K562 (cell line): Measurements from ENCODE around the gene TRNP1. TPM values are rescaled to one million over a fixed set of nuclear protein-coding genes. Genes with fewer than 3 reads are reported as not detected.

ENCODE experiments used
- CTCFL ChIP-seq: IDR thresholded peaks from 2 replicates; pipeline ENCODE4 v1.6.1; 2011; ENCODE audit warnings: borderline replicate concordance, low read depth, mild to moderate bottlenecking, moderate library complexity, low read length; ENCODE audit not compliant: insufficient read depth, poor library complexity, severe bottlenecking
- DIDO1 ChIP-seq: fragments of 450-650 bp; IDR thresholded peaks from 2 replicates; pipeline ENCODE4 v1.6.1; 2016; ENCODE audit warnings: low read depth, missing biosample characterization, missing genetic modification characterization
- EZH2 ChIP-seq: IDR thresholded peaks from 2 replicates; pipeline ENCODE4 v1.6.1; 2012; ENCODE audit warnings: low read depth, mild to moderate bottlenecking, inconsistent platforms, low read length, borderline replicate concordance
- GABPA ChIP-seq: fragments of 200-800 bp; sonication (Bioruptor generic); conservative IDR thresholded peaks from 2 replicates; pipeline ENCODE4 v1.6.1; 2016; ENCODE audit warnings: low read depth, missing genetic modification characterization, missing compliant biosample characterization
- GTF2E2 ChIP-seq: fragments of 200-800 bp; sonication (Bioruptor generic); IDR thresholded peaks from 2 replicates; pipeline ENCODE4 v1.6.1; 2016; ENCODE audit warnings: missing genetic modification characterization, missing compliant biosample characterization
- HDGF ChIP-seq: fragments of 450-650 bp; IDR thresholded peaks from 2 replicates; pipeline ENCODE4 v1.6.1; 2016
- MTF1 ChIP-seq: fragments of 250-450 bp; sonication (Bioruptor Pico); IDR thresholded peaks from 2 replicates; pipeline ENCODE4 v1.9.0; 2021; ENCODE audit warnings: moderate library complexity, mild to moderate bottlenecking, inconsistent platforms, borderline replicate concordance
- NFIC ChIP-seq: fragments of 450-650 bp; IDR thresholded peaks from 2 replicates; pipeline ENCODE4 v1.6.1; 2017; ENCODE audit warnings: mild to moderate bottlenecking, inconsistent platforms
- NFRKB ChIP-seq: fragments of 450-650 bp; IDR thresholded peaks from 2 replicates; pipeline ENCODE4 v1.6.1; 2016; ENCODE audit warnings: low read depth
- NR2F6 ChIP-seq: fragments of 450-650 bp; formaldehyde crosslinking; IDR thresholded peaks from 2 replicates; pipeline ENCODE4 v1.4.0; 2020; ENCODE audit warnings: mild to moderate bottlenecking
- PTBP1 ChIP-seq: fragments of 200-400 bp; formaldehyde crosslinking; IDR thresholded peaks from 2 replicates; pipeline ENCODE4 v1.6.1; 2017; ENCODE audit warnings: low read depth, low read length
- PTRF ChIP-seq: fragments of 450-650 bp; IDR thresholded peaks from 2 replicates; pipeline ENCODE4 v1.6.1; 2016; ENCODE audit warnings: mild to moderate bottlenecking, missing genetic modification characterization, missing compliant biosample characterization
- SMARCC2 ChIP-seq: fragments of 450-650 bp; IDR thresholded peaks from 2 replicates; pipeline ENCODE4 v1.6.1; 2017; ENCODE audit warnings: antibody characterized with exemption, moderate library complexity, mild to moderate bottlenecking, low read depth
- ZBTB34 ChIP-seq: fragments of 250-450 bp; sonication (Bioruptor Pico); IDR thresholded peaks from 2 replicates; pipeline ENCODE4 v1.8.0; 2021; ENCODE audit warnings: mild to moderate bottlenecking, moderate library complexity
- ZBTB7A ChIP-seq: IDR thresholded peaks from 2 replicates; pipeline ENCODE4 v1.6.1; 2011; ENCODE audit warnings: low read depth, mild to moderate bottlenecking, low read length, moderate library complexity, borderline replicate concordance; ENCODE audit not compliant: control insufficient read depth
- ZNF384 ChIP-seq: IDR thresholded peaks from 2 replicates; pipeline ENCODE4 v1.6.1; 2012; ENCODE audit warnings: low read depth, low read length, improper control_type of control experiment
- ZNF609 ChIP-seq: sonication (generic); formaldehyde crosslinking; IDR thresholded peaks from 2 replicates; pipeline ENCODE4 v1.8.1; 2023; ENCODE audit warnings: missing genetic modification reagents, mild to moderate bottlenecking, borderline replicate concordance
- ZNF77 ChIP-seq: fragments of 250-450 bp; sonication (Bioruptor Pico); IDR thresholded peaks from 2 replicates; pipeline ENCODE4 v1.5.0; 2020
- polyA plus RNA-seq, 8 experiments: library from polyadenylated mRNA; depleted of rRNA in 4 of 8; stranded (reverse) in 5 of 8; unstranded in 3 of 8; fragments of >200 nt; fragmentation: Nextera tagmentation in 2 of 8; fragmentation: Illumina TruSeq in 1 of 8; extraction: Ambion mirVana in 2 of 8; extraction: Trizol in 1 of 8; gene quantifications; 2 replicates each; pipeline versions ENCODE4 v1.2.1 to v1.2.3, GENCODE V29; 2011 to 2014; ENCODE audit warnings: inconsistent platforms in 1 of 8, missing spikeins in 1 of 8
- total RNA-seq, 7 experiments: library from RNA; depleted of rRNA in 6 of 7; stranded (reverse); fragments of >200 nt in 6 of 7; fragmentation: Illumina TruSeq in 2 of 7; extraction: Trizol in 2 of 7; gene quantifications; 2 replicates each; pipeline versions ENCODE4 v1.2.1 to v1.2.3, GENCODE V29; 2011 to 2021; ENCODE audit warnings: low replicate concordance in 1 of 7
- TF ChIP-seq, protein P1 (sequence below): sonication (generic); formaldehyde crosslinking; IDR thresholded peaks from 2 replicates; pipeline ENCODE4 v1.8.0; 2022; ENCODE audit warnings: missing genetic modification reagents, mild to moderate bottlenecking, moderate library complexity, borderline replicate concordance

TRNP1 gene
- total and polyA plus RNA-seq, 9 of the 15 experiments (the other 6 are each of a cell fraction or from before 2014, with no cell fraction given) = 0.03 to 1.3 (median 0.95) TPM

GRCh38 chr1:26993237-26994019 lies at the start of gene TRNP1 (continued):
- TF ChIP-seq ZNF384 (0 out of 2 replicates have a peak, but pooled peaks have one; percentile 7), ZNF77 (no peak), ZNF609 (no peak), ZBTB7A (peak; percentile 78; the same call in 1 of the 2 replicates), GTF2E2 (no peak), GABPA (tag) (no peak), EZH2 (no peak), PTBP1 (no peak), NFRKB (no peak), ZBTB34 (CRISPR knock-in tag) (no peak), MTF1 (CRISPR knock-in tag) (no peak), HDGF (no peak), NFIC (no peak), SMARCC2 (no peak), PTRF (no peak), CTCFL (peak; percentile 16), NR2F6 (CRISPR knock-in tag) (no peak), DIDO1 (tag) (no peak)
- TF ChIP-seq, protein P1, sequence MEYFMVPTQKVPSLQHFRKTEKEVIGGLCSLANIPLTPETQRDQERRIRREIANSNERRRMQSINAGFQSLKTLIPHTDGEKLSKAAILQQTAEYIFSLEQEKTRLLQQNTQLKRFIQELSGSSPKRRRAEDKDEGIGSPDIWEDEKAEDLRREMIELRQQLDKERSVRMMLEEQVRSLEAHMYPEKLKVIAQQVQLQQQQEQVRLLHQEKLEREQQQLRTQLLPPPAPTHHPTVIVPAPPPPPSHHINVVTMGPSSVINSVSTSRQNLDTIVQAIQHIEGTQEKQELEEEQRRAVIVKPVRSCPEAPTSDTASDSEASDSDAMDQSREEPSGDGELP (CRISPR knock-in tag) = peak; percentile 52; the same call in 1 of the 2 replicates
